Upper lobe of right lung (tissue), 1 donor: ENCODE measurements around the gene TBC1D22A. TPM values are rescaled to one million over a fixed set of nuclear protein-coding genes. Genes with fewer than 3 reads are reported as not detected.

ENCODE experiments used
- ATAC-seq: fragments of 200-7000 bp; cut with Tn5 transposase; one replicate; pipeline ENCODE4 v1.9.1; 2020; ENCODE audit warnings: mild to moderate bottlenecking, moderate library complexity
- DNase-seq: peaks from one replicate; pipeline ENCODE4 v3.0.0-alpha.2; 2020
- H3K27ac ChIP-seq: fragments of 200-600 bp; one replicate; pipeline ENCODE4 v1.8.0; 2022
- H3K27me3 ChIP-seq: fragments of 200-600 bp; one replicate; pipeline ENCODE4 v1.8.0; 2022; ENCODE audit warnings: mild to moderate bottlenecking
- H3K36me3 ChIP-seq: fragments of 200-600 bp; one replicate; pipeline ENCODE4 v1.8.0; 2022
- H3K4me1 ChIP-seq: fragments of 200-600 bp; one replicate; pipeline ENCODE4 v1.8.0; 2022
- H3K4me3 ChIP-seq: fragments of 200-600 bp; one replicate; pipeline ENCODE4 v1.8.0; 2022; ENCODE audit warnings: mild to moderate bottlenecking
- H3K9me3 ChIP-seq: fragments of 200-600 bp; one replicate; pipeline ENCODE4 v1.8.0; 2022
- intact Hi-C: fragments of 100-400 bp; cut with DNase I; formaldehyde crosslinking; loops from one replicate; pipeline ENCODE4 v1.11.0; 2022
- total RNA-seq: library from RNA; stranded (reverse); fragmentation: NEBNext Ultra II Directional; extraction: Animal tissue kit (Norgen Biotek cat#: 25700); gene quantifications from one replicate; pipeline ENCODE4 v1.2.1, GENCODE V29; 2021
- TF ChIP-seq, protein P1 (sequence below): fragments of 200-600 bp; IDR thresholded peaks from one replicate; pipeline ENCODE4 v1.8.0; 2022; ENCODE audit warnings: antibody characterized with exemption
- donor health status: DM: no; HTN: yes; CAD: no; lungs with severe emphysema.

TBC1D22A gene
- total RNA-seq, 1 donor from 2014 or later, result 31.3 TPM

DNA sequence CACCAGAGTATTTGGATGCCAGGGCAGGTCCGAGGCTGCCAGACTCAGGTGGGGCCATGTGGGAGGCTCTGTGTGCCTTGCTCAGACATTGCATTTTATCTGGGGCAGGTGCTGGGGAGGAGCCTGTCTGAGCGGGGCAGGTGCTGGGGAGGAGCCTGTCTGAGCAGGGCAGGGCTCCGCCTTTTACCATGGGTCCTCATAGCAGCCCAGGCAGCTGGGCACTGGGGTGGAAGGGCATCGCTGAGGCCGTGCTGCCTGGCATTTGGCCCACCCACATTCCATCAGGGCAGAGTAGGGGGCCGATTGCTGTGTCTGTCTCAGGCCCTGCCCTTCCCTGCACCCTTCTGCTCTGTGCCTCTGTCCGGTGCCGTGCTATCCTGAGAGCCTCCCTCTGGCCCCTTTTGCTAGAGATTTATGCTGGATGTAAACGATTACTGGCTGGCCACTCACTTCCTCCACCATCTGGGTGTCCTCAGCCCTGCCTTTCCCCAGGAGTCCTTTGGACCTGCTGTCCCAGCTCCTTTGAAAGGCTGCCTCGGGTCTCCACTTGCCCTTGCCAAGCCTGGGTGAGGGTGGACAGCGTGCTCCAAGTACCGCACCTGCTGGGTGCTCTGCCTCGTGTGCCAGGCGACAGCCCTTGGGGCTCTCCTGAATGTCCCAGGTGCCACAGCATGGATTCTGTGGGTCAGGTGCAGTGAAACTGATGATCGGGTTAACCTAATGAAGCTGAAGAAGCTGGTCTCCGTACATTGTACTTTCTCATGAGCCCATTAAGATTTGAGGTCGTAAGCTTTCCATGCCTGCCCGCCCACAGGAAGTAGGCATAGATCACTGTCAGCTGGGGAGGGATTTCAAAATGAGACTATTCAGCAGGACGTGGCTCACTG, 281.6 kb downstream of the TBC1D22A start:
- DNase-seq (peak; percentile 66), ATAC-seq (peak; percentile 74)
- TF ChIP-seq, protein P1, sequence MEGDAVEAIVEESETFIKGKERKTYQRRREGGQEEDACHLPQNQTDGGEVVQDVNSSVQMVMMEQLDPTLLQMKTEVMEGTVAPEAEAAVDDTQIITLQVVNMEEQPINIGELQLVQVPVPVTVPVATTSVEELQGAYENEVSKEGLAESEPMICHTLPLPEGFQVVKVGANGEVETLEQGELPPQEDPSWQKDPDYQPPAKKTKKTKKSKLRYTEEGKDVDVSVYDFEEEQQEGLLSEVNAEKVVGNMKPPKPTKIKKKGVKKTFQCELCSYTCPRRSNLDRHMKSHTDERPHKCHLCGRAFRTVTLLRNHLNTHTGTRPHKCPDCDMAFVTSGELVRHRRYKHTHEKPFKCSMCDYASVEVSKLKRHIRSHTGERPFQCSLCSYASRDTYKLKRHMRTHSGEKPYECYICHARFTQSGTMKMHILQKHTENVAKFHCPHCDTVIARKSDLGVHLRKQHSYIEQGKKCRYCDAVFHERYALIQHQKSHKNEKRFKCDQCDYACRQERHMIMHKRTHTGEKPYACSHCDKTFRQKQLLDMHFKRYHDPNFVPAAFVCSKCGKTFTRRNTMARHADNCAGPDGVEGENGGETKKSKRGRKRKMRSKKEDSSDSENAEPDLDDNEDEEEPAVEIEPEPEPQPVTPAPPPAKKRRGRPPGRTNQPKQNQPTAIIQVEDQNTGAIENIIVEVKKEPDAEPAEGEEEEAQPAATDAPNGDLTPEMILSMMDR, result no peak
- H3K27me3 ChIP-seq, result no peaks in the 10 kb centered on the region
- intact Hi-C loops, result no loop called here
- no peaks in the 10 kb centered on the region for H3K36me3 ChIP-seq
- no peak overlapping the region for H3K4me3 ChIP-seq
- H3K27ac ChIP-seq, result no peak overlapping the region
- H3K9me3 ChIP-seq, result no peaks in the 10 kb centered on the region
- peaks cover 4% of the 10 kb centered on the region for H3K4me1 ChIP-seq

DNA sequence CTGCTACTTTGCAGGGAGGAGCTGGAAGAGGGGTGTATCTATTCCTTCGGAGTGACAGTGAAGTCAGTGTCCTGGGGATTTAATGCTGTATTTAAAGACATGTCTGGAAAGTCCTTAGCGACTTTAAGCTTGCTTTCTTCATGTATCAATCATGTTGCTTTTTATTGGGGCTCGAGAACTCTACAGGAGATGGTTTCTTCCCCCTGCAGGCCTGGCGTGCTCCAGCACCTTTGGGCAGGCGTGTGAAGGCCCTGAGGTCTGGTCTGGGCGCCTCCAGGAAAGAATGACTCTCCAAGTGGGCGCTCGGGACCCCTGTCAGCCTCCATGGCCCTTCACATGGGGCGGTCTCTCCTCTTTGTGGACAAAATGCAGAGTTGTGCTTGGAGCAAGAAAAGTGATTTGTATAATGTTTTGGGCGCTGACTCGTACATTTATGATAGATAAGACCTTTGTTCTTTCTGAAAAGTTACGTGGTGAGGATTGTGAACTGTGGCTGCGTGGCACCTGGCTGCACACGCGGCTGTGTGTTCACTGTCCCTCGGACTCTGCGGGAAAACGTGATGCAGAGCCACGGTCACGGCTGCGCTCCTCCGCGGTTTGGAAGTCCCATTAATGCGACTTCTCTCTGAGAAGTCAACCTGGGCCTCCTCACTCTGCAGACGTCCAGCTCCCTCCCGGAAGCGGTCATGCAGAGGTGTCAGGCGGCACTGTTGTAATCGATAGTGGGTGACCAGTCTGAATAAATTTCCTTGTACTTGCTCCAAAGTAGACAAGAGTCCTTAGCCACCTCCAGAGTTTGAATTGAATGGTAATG, 282.5 kb downstream of the TBC1D22A start:
- peaks cover 4% of the 10 kb centered on the region for H3K4me1 ChIP-seq
- DNase-seq (peak; percentile 55), ATAC-seq (no peak)
- intact Hi-C loops, result no loop called here
- no peaks in the 10 kb centered on the region for H3K36me3 ChIP-seq
- H3K9me3 ChIP-seq, result no peaks in the 10 kb centered on the region
- H3K27ac ChIP-seq, result no peak overlapping the region
- H3K27me3 ChIP-seq, result no peaks in the 10 kb centered on the region
- TF ChIP-seq, protein P1, result no peak
- H3K4me3 ChIP-seq, result no peak overlapping the region

DNA sequence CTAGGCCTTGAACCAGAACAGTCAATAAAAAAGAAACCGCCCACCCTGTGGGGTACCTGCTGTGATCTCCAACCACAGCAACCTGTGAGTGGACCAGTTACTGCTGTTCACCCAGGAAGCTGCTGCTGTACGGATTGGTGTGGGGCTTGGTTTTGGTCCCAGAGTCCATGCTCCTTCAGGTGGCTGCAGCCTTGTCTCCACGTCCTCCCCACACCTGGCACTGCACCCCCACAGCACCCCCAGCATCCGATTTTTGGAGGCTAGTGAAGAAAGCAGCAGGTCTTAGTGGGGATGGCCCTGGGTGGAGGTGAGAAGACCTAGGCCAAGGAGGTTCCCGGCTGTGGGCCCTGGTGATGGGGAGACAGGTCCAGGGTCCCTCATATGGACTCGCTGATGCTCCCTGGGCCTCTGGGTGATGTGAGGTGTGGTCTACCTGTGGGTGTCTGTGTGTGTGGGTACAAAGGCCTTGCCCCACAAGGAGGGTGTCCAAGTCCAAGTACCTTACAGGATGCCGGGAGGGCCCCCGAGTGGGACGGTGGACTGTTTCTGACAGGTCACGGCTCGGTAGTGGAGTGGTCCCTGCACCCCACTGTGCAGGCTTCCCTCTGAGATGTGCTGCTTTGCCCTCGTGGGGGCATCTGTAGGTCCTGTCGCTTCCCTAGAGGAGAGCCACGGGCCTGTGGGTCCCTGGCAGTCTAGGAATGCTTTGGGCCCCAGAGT, 283.4 kb downstream of the TBC1D22A start:
- no peak overlapping the region for H3K4me3 ChIP-seq
- TF ChIP-seq, protein P1, result no peak

DNA sequence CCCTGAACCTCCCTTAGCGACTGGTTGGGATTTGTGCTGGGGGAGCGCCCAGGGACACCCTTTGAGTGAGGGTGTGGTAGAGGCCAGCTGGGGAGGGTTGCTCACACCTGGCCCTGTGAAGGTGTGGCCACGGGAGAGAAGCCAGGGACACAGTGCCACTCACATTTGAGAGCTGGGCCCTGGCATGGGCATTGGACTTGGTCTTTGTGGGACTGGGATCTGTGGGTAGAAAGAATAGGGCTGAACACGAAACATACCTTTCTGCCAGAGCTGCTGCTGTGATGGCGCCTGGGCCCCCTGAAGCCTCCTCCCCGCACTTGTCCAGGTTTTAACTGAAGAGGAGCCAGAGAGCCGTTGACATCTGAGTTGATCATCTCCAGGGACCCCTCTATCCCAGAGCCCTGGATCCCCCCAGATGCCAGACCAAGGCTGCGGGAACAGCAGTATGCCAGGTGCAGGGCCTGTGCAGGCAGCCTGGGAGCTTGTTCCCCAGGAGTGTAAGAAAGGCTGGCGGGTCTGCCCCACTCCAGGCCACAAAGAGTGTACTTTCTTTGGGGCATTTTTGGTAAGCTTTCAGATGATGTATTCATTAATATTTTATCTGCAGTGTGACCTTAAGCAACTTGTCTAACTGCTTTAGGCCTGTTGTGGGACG, 284.1 kb downstream of the TBC1D22A start:
- H3K27ac ChIP-seq, result no peak overlapping the region
- TF ChIP-seq, protein P1, result no peak
- H3K36me3 ChIP-seq, result no peaks in the 10 kb centered on the region
- ATAC-seq (no peak), DNase-seq (peak; percentile 57)
- H3K4me3 ChIP-seq, result no peak overlapping the region
- peaks cover 4% of the 10 kb centered on the region for H3K4me1 ChIP-seq
- H3K27me3 ChIP-seq, result no peaks in the 10 kb centered on the region
- H3K9me3 ChIP-seq, result no peaks in the 10 kb centered on the region
- intact Hi-C loops, result no loop called here

More for the DNA sequence above, 283.4 kb downstream of the TBC1D22A start:
- Histone ChIP-seq H3K4me1 (peaks cover 4% of the 10 kb centered on the region), H3K27ac (no peak overlapping the region), H3K9me3 (no peaks in the 10 kb centered on the region), H3K36me3 (no peaks in the 10 kb centered on the region), H3K27me3 (no peaks in the 10 kb centered on the region)
- DNase-seq (peak; percentile 42), ATAC-seq (no peak)
- intact Hi-C loops, result no loop called here
